Stimulated activated naive CD8-positive, alpha-beta T cell treated with anti-CD3 and anti-CD28 coated beads, Interleukin-15, Interleukin-2, amounts not matched to agents 100 U/mL and 50 U/mL, for 24 hours (primary cell): Measurements from ENCODE around the gene VPS39.

Source experiments
- ATAC-seq: fragments of 150-1000 bp; cut with Tn5 transposase; one replicate; pipeline ENCODE4 v1.10.0; 2021
- DNase-seq: peaks from one replicate; pipeline ENCODE4 v3.0.0; 2021

Gene VPS39

GRCh38 chr15:42144841-42145375, 63.2 kb downstream of the VPS39 start:
- no peak for ATAC-seq
- no peak for DNase-seq

- ATAC-seq: no peak
- DNase-seq: no peak
These were observed 64.1 kb downstream of the VPS39 start for GRCh38 chr15:42143866-42144625.

- DNase-seq (no peak), ATAC-seq (no peak)
These were observed 64.7 kb downstream of the VPS39 start for GRCh38 chr15:42143356-42143755.

- no peak for ATAC-seq
- no peak for DNase-seq
These were observed 66.1 kb downstream of the VPS39 start for GRCh38 chr15:42141795-42142667.

- no peak for ATAC-seq
- no peak for DNase-seq
These were observed 66.9 kb downstream of the VPS39 start for GRCh38 chr15:42141246-42141645.

GRCh38 chr15:42140383-42141070, 67.6 kb downstream of the VPS39 start:
- DNase-seq (no peak), ATAC-seq (no peak)

- no peak for DNase-seq
- ATAC-seq: no peak
These were observed 68.5 kb downstream of the VPS39 start for GRCh38 chr15:42139596-42139995.

- DNase-seq (no peak), ATAC-seq (no peak)
These were observed 69.1 kb downstream of the VPS39 start for GRCh38 chr15:42138968-42139386.

- ATAC-seq (no peak), DNase-seq (no peak)
These were observed 69.7 kb downstream of the VPS39 start for GRCh38 chr15:42138411-42138810.

GRCh38 chr15:42137461-42138261, 70.4 kb downstream of the VPS39 start:
- ATAC-seq: peak; percentile 24

GRCh38 chr15:42136513-42136912, 71.6 kb downstream of the VPS39 start:
- ATAC-seq: no peak
- DNase-seq: no peak

More at GRCh38 chr15:42137461-42138261, 70.4 kb downstream of the VPS39 start:
- DNase-seq: peak; percentile 17

- DNase-seq (no peak), ATAC-seq (no peak)
These were observed 72.8 kb downstream of the VPS39 start for GRCh38 chr15:42135351-42135750.

- no peak for DNase-seq
- ATAC-seq: no peak
These were observed 73.4 kb downstream of the VPS39 start for GRCh38 chr15:42134617-42135245.

- peak; percentile 75 for DNase-seq
These were observed 74.1 kb downstream of the VPS39 start for GRCh38 chr15:42133886-42134502.

GRCh38 chr15:42133356-42133755, 74.7 kb downstream of the VPS39 start:
- no peak for ATAC-seq
- no peak for DNase-seq

More at GRCh38 chr15:42133886-42134502, 74.1 kb downstream of the VPS39 start:
- ATAC-seq: peak; percentile 73

- DNase-seq (no peak), ATAC-seq (no peak)
These were observed 76.0 kb downstream of the VPS39 start for GRCh38 chr15:42131826-42132806.

GRCh38 chr15:42131006-42131405, 77.1 kb downstream of the VPS39 start:
- DNase-seq (no peak), ATAC-seq (no peak)

GRCh38 chr15:42130246-42130986, 77.7 kb downstream of the VPS39 start:
- DNase-seq (no peak), ATAC-seq (no peak)

GRCh38 chr15:42129364-42129763, 78.7 kb downstream of the VPS39 start:
- ATAC-seq: no peak
- no peak for DNase-seq
